ENCODE measurements around the gene PID1. TPM values are rescaled to one million over a fixed set of nuclear protein-coding genes. Genes with fewer than 3 reads are reported as not detected.

The PID1 gene
- total RNA-seq, 4 donors from 2014 or later = 15.0 to 64.4 (median 32.5) TPM

DNA sequence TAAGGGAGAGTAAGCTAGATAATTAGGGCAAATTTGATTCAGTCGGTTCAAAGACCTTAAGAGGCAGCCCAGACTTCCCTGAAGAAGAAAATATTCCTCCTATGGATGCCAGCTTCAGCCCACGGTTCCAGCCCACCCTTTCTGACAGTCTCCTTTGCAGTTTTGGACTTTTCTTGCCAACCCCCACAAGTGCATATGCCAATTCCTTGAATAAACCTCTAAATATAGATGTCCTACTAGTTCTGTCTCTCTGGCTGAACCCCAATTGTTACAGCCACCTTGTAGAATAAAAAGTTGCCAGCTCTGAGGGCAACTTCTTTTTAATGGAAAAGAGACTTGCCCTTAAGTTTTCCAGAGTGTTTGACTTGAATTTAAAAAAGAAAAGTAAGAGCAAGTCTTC is 111.7 kb downstream of the PID1 start:
- H3K36me3 ChIP-seq = no peaks in the 10 kb centered on the region
- no peak overlapping the region for H3K4me3 ChIP-seq
- no peaks in the 10 kb centered on the region for H3K9me3 ChIP-seq
- H3K4me1 ChIP-seq = peaks cover 0 to 44% (median 0%) of the 10 kb centered on the region in 4 donors
- DNase-seq = no peak
- TF ChIP-seq, protein P1, sequence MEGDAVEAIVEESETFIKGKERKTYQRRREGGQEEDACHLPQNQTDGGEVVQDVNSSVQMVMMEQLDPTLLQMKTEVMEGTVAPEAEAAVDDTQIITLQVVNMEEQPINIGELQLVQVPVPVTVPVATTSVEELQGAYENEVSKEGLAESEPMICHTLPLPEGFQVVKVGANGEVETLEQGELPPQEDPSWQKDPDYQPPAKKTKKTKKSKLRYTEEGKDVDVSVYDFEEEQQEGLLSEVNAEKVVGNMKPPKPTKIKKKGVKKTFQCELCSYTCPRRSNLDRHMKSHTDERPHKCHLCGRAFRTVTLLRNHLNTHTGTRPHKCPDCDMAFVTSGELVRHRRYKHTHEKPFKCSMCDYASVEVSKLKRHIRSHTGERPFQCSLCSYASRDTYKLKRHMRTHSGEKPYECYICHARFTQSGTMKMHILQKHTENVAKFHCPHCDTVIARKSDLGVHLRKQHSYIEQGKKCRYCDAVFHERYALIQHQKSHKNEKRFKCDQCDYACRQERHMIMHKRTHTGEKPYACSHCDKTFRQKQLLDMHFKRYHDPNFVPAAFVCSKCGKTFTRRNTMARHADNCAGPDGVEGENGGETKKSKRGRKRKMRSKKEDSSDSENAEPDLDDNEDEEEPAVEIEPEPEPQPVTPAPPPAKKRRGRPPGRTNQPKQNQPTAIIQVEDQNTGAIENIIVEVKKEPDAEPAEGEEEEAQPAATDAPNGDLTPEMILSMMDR (IDR thresholded peaks at IDR 0.05) = no peak
- no peak for TF ChIP-seq POLR2A (IDR thresholded peaks at IDR 0.05)
- no peaks in the 10 kb centered on the region for H3K27me3 ChIP-seq
- peak overlapping the region in 2 of 4 donors; percentile 6 to 63 for H3K27ac ChIP-seq

DNA sequence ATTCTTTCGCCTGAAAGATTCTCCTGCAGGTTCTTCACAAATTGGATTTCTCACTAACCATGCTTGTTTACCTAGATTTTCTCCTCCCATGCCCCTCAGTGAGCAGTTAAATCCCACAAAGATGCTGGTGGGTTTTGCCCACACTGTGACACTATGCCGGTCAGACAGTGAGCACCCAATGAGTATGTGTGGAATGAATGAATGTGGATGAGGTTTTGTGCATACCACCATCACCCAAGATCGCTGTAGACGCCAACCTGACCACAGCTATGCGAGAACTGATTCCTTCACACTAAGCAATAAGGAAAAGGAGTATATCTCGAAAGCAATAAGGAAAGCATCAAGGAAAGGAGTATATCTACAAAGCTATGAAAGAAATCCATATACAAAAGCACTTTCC is 116.7 kb downstream of the PID1 start:
- DNase-seq = no peak
- TF ChIP-seq, protein P1 (IDR thresholded peaks at IDR 0.05) = no peak
- TF ChIP-seq POLR2A (IDR thresholded peaks at IDR 0.05) = no peak
- H3K27ac ChIP-seq = peak overlapping the region in 1 of 4 donors; percentile 54
- peaks cover 0 to 31% (median 1%) of the 10 kb centered on the region in 4 donors for H3K4me1 ChIP-seq
- H3K36me3 ChIP-seq = no peaks in the 10 kb centered on the region
- no peak overlapping the region for H3K4me3 ChIP-seq
- H3K9me3 ChIP-seq = no peaks in the 10 kb centered on the region
- H3K27me3 ChIP-seq = no peaks in the 10 kb centered on the region

DNA sequence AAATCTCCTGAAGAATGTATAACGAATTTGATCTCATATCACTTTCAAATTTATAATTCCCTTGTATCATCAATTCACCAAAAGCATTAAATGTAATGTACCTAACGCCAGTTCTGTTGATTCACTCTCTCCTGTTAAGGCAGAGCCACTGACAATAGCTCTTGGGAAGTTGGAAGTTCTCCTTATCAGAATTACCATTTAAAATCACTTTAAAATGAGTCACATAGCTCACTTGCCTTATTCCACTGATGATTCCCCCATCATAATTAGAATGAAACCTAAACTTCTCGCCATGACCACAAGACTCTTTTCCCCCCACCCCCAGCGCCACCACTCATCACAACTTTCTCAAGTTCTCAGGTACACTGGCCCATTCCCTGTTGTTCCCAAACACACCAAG is 117.1 kb downstream of the PID1 start:
- TF ChIP-seq, protein P1 (IDR thresholded peaks at IDR 0.05) = no peak
- no peak for TF ChIP-seq POLR2A (IDR thresholded peaks at IDR 0.05)
- H3K27ac ChIP-seq = peak overlapping the region in 2 of 4 donors; percentile 28 to 54
- DNase-seq = no peak

DNA sequence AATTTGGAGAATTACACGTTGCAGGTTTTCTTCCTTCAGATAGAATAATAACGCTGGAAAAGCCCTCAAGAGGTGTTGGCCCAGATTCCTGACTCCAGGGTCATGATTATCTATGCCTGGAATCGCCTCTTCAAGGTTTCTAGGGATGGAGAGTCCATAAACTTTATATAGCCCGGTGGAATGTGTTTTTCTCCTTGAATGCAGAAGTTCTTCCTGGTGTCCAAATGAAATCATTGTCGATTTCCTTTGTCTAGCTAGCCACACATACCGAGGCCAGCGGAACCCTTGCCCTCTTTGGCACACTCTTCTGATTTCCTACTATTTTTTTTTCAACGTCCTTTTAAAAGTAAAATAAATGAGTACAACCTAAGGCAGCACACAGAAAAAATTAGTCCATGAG is 117.8 kb downstream of the PID1 start:
- H3K4me1 ChIP-seq = peaks cover 0 to 20% (median 1%) of the 10 kb centered on the region in 4 donors
- no peaks in the 10 kb centered on the region for H3K27me3 ChIP-seq
- H3K4me3 ChIP-seq = no peak overlapping the region
- H3K27ac ChIP-seq = peak overlapping the region in 2 of 4 donors; percentile 28 to 61
- no peaks in the 10 kb centered on the region for H3K9me3 ChIP-seq
- DNase-seq = no peak
- H3K36me3 ChIP-seq = no peaks in the 10 kb centered on the region
- TF ChIP-seq POLR2A (IDR thresholded peaks at IDR 0.05) = no peak
- TF ChIP-seq, protein P1 (IDR thresholded peaks at IDR 0.05) = peak in 1 of 6 experiments; percentile 7

More for the DNA sequence above, 117.1 kb downstream of the PID1 start:
- peaks cover 0 to 26% (median 1%) of the 10 kb centered on the region in 4 donors for H3K4me1 ChIP-seq
- no peak overlapping the region for H3K4me3 ChIP-seq
- no peaks in the 10 kb centered on the region for H3K27me3 ChIP-seq
- no peaks in the 10 kb centered on the region for H3K36me3 ChIP-seq
- no peaks in the 10 kb centered on the region for H3K9me3 ChIP-seq

DNA sequence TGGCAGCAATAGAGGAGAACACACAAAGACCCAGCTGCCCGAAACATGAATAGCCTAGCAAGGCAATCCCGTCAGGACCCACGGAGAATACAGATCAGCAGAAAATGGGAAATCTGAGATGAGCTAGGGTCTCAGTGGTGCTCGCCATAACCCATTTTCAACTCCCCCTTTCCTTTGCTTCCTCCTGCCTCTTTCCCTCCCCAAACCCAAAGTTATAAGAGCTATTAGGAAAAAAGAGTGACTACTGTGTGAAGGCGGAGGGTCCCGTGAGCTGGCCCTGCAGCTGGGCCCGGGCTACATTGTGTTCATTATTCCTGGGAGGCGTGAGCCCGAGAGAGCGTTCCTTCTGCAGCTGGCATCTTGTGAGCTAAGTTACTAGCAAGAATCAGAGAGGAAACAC is 118.4 kb downstream of the PID1 start:
- Histone ChIP-seq H3K4me3 (no peak overlapping the region), H3K36me3 (no peaks in the 10 kb centered on the region), H3K27me3 (no peaks in the 10 kb centered on the region), H3K9me3 (no peaks in the 10 kb centered on the region), H3K27ac (peak overlapping the region in 1 of 4 donors; percentile 61), H3K4me1 (peaks cover 0 to 16% (median 1%) of the 10 kb centered on the region in 4 donors)
- no peak for DNase-seq
- TF ChIP-seq POLR2A (IDR thresholded peaks at IDR 0.05) = no peak
- TF ChIP-seq, protein P1 (IDR thresholded peaks at IDR 0.05) = no peak

DNA sequence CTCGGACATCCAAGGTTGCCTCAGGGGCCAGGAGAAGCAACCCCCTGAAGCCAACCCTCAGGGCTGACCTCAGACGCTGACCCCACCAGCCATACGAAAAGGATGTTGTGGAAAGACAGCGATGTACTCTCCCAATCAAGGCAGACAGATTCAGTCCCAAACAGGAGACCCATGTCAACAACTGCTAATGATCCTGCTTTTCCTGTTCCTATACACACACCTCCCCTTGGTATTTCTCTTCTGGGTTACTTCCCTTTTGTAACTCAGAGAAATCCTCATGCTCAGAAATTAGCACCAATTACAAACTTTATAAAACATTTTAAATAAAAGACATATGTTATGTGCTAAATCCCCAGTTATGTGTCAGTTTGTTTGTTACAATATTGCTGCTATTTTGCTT is 120.8 kb downstream of the PID1 start:
- Histone ChIP-seq H3K27me3 (no peaks in the 10 kb centered on the region), H3K4me1 (peaks cover 0 to 16% (median 1%) of the 10 kb centered on the region in 4 donors), H3K27ac (no peak overlapping the region), H3K4me3 (no peak overlapping the region), H3K36me3 (no peaks in the 10 kb centered on the region), H3K9me3 (no peaks in the 10 kb centered on the region)
- no peak for TF ChIP-seq POLR2A (IDR thresholded peaks at IDR 0.05)
- TF ChIP-seq, protein P1 (IDR thresholded peaks at IDR 0.05) = no peak
- DNase-seq = no peak
